ENCODE results near the gene GLDN. TPM values are rescaled to one million over a fixed set of nuclear protein-coding genes. Genes with fewer than 3 reads are reported as not detected.

GLDN gene
- total RNA-seq, 1 donor from 2014 or later, result not detected

DNA sequence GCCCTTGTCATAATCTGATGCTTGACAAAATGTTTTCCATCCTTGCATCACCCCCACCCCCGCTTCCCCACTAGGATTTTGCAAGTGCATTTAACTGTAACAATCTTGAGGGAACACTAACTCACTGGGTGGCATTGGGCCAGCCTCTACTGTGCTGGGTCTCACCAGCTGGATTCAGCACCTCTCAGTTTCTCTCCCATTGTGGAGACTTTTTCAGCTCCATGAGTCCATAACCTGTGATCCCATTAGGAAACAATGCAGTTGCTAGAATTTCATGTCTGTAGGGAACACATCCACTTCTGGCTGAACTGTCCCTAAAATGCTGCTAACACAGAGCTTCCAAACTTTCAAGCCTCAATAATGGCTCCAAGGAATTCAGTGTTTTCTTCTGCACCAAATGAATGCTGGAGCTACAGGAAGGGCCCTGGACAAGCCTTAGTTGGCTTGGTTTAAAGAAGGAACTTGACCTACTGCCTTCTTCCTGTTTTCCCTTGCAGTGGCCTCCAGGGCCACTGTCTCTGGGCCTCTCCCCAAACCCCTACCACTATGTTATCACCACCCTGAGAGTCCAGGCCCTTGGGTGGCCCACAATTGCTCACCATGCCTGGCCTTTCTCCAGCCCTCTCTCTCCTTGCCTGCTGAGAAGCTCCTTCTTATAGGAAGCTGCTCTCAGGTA, 18.7 kb upstream of the GLDN start:
- DNase-seq (ENCODE audit: low read depth), result no peak

DNA sequence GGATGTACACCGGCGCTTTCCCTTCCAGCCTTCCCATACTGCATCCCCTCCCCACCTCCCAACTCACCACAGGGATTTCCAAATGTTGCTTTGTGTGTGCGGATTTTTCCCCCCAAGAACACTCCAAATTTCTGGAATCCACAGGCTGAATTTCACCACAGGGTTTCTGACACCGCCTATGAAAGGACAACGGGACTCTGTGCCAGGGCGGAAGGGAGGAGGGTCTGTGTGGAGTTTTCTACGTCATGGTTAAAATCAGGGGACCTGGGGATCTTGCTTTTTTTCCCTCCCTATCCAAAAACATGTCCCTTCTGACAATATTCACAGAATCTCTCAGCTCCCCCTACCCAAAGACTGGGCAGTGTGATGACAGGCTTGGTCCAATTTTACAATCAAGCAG, 17.7 kb upstream of the GLDN start:
- DNase-seq (ENCODE audit: low read depth), result no peak

- no peak for DNase-seq (ENCODE audit: low read depth)
Observed at GRCh38 chr15:51325167-51325566, 16.3 kb upstream of the GLDN start.

- DNase-seq (ENCODE audit: low read depth), result no peak
Observed at GRCh38 chr15:51327081-51327480, 14.4 kb upstream of the GLDN start.

DNA sequence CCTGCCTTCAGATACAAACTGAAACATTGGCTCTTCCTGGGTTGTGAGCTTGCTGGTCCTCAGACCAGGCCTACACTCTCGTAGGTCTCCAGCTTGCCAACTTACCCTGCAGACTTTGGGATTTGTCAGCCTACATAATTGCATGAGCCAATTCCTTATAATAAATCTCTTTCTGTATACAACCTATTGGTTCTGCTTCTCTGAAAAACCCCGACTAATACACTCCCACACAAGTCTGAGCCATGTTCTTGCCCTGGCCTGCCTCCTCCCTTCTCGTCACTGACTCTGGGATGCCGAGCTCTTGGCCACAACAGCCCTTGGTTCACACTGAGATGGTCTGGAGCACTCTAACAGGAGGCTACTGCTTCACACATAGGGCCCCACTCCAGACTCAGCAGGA, 12.5 kb upstream of the GLDN start:
- DNase-seq (ENCODE audit: low read depth), result no peak

GRCh38 chr15:51331141-51331540, 10.3 kb upstream of the GLDN start:
- no peak for DNase-seq (ENCODE audit: low read depth)

GRCh38 chr15:51332206-51333147, 9.0 kb upstream of the GLDN start:
- no peak for DNase-seq (ENCODE audit: low read depth)

DNA sequence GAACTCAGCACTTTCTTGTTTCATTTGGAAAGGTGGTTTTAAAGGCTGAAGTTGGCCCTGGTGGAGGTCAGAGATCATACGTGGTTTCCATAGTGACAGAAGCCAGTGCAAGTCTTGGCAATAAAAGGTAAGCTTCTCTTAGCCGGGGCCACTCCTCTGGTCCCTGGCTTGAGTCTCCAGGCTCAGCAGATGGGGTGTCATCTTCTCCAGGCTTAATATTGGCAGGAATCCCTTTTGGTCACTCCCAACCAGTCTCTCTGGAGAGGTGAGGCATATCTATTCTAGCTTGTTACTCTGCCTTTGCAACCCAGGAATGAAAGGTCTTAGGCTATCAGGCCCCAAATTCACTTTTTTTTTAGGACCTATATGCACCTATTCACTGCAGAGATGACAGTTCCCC, 7.9 kb upstream of the GLDN start:
- DNase-seq (ENCODE audit: low read depth), result no peak

DNA sequence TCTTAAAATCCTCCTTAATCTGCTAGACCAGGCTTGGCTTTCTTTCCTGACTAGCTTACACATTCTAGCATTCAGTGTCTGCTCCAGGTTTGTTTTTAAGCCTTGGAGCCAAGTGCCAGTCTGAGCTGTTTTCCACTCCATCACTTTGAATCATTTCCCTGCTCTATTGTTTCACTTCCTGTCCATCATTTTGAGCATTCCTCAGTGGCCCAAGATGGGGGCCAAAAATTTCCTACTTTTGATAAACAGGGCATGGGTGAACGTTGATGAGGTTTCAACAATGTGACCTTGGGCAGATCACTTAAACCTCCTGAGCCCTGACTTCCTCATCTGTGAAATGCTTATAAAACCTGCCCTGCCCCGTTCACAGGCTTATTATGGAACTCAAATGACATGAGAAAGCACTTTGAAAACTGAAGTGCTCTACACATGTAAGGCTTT, 7.4 kb upstream of the GLDN start:
- DNase-seq (ENCODE audit: low read depth), result no peak

DNA sequence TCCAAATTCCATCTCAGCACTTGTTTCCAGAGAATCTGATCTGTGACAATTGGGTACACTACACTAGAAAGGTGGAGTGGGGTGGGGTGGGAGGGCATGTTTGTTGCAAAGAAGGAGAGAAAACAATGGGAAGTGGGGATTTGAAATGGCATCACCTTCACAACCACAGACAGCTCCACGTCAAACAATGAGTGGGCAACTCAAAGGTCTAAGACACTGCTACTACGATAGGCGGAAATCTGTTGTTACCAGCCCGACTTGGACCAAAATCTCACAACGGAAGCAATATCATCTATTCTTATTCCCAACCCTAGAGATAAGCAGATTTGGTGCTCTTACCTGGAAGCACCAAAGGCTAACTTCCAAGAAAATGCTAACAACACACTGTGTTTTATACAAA, 6.4 kb upstream of the GLDN start:
- DNase-seq (ENCODE audit: low read depth), result no peak

GRCh38 chr15:51335538-51336410, 5.7 kb upstream of the GLDN start:
- DNase-seq (ENCODE audit: low read depth), result no peak

DNA sequence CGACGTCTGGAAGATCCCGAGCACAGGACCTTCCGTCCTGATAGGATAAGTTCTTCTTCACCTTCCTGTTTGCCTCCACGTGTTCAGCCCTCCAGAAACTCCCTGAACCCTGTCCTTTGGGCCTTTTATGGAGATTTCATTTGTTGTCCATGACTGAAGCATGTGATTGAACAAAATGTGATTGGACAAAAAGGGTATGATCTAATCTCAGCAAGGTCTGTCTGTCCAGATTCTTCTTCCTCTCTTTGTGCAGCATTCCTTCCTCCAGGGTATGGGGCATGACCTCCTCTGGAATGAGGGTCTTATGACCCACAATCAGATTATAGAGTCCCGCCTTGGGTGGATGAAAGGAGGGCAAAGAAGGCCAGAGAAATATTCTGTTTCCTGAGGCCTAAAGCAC, 3.0 kb upstream of the GLDN start, which contains the start of gene CYP19A1:
TSS of gene CYP19A1 (minus strand) at position 101 of the 400 bp plus-strand sequence. CDS start 95,684 bp downstream, outside the sequence.
- DNase-seq (ENCODE audit: low read depth), result no peak

DNA sequence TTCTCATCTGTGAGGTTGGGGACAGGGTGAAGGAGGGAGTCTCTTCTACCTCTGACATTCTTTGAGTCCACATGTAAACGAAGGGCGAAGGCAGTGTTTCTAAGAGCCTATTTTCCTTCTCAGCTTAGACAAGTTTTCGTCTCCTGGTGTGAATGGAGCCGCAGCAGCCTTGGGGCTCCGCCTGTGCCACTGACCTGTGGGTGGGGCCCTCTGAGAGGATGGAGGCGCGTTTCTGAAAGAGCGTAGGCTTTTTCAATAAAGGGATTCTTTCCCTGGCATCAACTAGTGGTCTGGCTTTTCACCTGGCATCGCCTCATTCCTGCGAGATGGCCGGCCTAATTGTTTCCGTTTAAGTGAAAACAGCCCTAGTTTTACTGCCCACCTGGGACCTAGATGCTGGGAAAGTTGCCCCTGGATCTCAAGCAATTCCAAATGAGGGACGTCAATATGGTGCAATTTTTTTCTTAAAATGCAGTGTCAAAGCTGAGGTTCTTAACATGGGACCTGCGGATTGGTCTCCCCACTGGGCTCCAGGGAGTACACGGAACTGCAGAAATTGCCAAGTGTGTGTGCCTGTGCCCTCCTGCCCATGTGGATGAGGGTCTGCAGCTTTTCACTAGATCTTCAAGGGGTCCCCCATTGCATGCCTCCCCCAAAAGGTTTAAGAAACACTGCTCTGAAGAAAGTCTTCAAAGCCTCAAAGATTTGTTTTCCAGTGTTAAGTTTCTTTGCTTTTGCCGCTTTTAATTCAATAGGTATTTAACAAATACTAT, 958 bp downstream of the GLDN start:
- DNase-seq (ENCODE audit: low read depth), result no peak

GRCh38 chr15:51343466-51343865, 2.0 kb downstream of the GLDN start:
- no peak for DNase-seq (ENCODE audit: low read depth)

GRCh38 chr15:51346136-51346535, 4.7 kb downstream of the GLDN start:
- DNase-seq (ENCODE audit: low read depth), result no peak

- DNase-seq (ENCODE audit: low read depth), result no peak
Observed at GRCh38 chr15:51348688-51349087, 7.2 kb downstream of the GLDN start.

GRCh38 chr15:51349156-51349844, 7.8 kb downstream of the GLDN start:
- no peak for DNase-seq (ENCODE audit: low read depth)

DNA sequence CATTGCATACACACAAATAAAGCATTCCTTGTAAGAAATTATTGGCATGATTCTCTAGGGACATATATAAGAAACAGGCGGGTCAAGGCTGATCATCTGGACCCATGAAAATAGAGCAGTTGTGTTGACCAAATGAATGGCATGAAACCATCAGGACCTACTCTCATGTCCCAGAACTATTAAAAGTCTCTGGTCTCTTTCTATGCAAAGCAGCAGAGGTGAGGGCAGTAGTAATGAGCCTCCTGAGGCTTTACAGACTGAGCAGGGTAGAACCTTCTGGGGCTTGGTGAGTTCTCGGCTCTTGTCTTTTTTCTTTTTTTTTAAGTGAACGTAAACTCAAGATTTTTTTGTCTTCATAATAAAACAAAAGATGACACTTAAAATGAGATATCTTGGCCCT, 9.3 kb downstream of the GLDN start:
- DNase-seq (ENCODE audit: low read depth), result no peak

GRCh38 chr15:51353976-51354375, 12.5 kb downstream of the GLDN start:
- no peak for DNase-seq (ENCODE audit: low read depth)

DNA sequence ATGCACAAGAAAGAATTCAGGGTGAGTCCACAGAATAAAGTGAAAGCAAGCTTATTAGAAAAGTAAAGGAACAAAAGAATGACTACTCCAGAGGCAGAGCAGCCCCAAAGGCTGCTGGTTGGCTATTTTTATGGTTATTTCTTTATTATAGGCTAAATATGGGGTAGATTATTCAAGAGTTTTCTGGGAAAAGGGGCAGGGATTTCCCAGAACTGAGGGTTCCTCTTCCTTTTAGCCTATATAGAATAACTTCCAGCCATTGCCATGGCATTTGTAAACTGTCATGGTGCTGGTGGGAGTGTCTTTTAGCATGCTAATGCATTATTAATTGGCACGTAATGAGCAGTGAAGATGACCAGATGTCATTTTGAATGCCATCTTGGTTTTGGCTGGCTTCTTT, 13.6 kb downstream of the GLDN start:
- DNase-seq (ENCODE audit: low read depth), result no peak

DNA sequence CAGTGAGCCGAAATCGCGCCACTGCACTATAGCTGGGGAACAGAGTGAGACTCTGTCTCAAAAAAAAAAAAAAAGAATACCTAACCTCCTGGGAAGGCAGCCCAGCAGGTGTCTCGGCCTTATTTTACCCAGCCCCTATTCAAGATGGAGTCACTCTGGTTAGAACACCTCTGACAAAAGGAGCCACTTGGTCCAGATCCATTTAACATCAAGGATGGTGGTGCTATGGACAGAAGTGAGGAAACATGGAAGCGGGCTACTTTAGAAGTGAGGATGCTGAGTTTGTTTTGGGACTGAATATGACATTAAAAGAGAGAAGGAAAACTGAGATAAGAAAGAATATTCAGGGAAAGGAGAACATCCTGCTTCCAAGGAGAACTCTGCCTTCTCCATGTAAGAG, 14.7 kb downstream of the GLDN start:
- DNase-seq (ENCODE audit: low read depth), result no peak
